ENCODE data around the gene IL17RD.

The IL17RD gene

GRCh38 chr3:57048728-57049127 is 116.4 kb downstream of the IL17RD start:
- TF ChIP-seq CTCF (IDR thresholded peaks at IDR 0.05; ENCODE audit: low read depth, low read length, poor library complexity, severe bottlenecking), result no peak
- TF ChIP-seq EZH2phosphoT487 (IDR thresholded peaks at IDR 0.05; ENCODE audit: borderline replicate concordance, low read length), result no peak
- H3K4me3 ChIP-seq (ENCODE audit: low read length), result no peak overlapping the region
- no peak overlapping the region for H3K27ac ChIP-seq (ENCODE audit: low read depth, low read length)
- H3K36me3 ChIP-seq (ENCODE audit: control insufficient read depth, low read length), result no peaks in the 10 kb centered on the region
- H3K4me1 ChIP-seq (ENCODE audit: control insufficient read depth, low read length), result peaks cover 12% of the 10 kb centered on the region
- no peaks in the 10 kb centered on the region for H3F3A ChIP-seq (ENCODE audit: control insufficient read depth, insufficient read depth)
- H4K20me1 ChIP-seq (ENCODE audit: control insufficient read depth, insufficient read depth, low read depth, low read length), result no peaks in the 10 kb centered on the region
- H3K4me2 ChIP-seq (ENCODE audit: low read length), result peak overlapping the region; percentile 18
- no peaks in the 10 kb centered on the region for H3K9me2 ChIP-seq (replicated peaks; ENCODE audit: control insufficient read depth, low read length)
- no peaks in the 10 kb centered on the region for H3K9me3 ChIP-seq (ENCODE audit: control insufficient read depth, insufficient read depth, low read length)
- H3K79me2 ChIP-seq (ENCODE audit: control insufficient read depth, low read length), result no peaks in the 10 kb centered on the region
- H3K27me3 ChIP-seq (ENCODE audit: control insufficient read depth, low read length), result peaks cover 9% of the 10 kb centered on the region

GRCh38 chr3:57048052-57048671 is 117.0 kb downstream of the IL17RD start:
- H3K9me3 ChIP-seq (ENCODE audit: control insufficient read depth, insufficient read depth, low read length), result no peaks in the 10 kb centered on the region
- peaks cover 9% of the 10 kb centered on the region for H3K27me3 ChIP-seq (ENCODE audit: control insufficient read depth, low read length)
- peak overlapping the region; percentile 18 for H3K4me2 ChIP-seq (ENCODE audit: low read length)
- no peaks in the 10 kb centered on the region for H3K9me2 ChIP-seq (replicated peaks; ENCODE audit: control insufficient read depth, low read length)
- H3K36me3 ChIP-seq (ENCODE audit: control insufficient read depth, low read length), result no peaks in the 10 kb centered on the region
- H3K4me3 ChIP-seq (ENCODE audit: low read length), result no peak overlapping the region
- no peaks in the 10 kb centered on the region for H4K20me1 ChIP-seq (ENCODE audit: control insufficient read depth, insufficient read depth, low read depth, low read length)
- TF ChIP-seq EZH2phosphoT487 (IDR thresholded peaks at IDR 0.05; ENCODE audit: borderline replicate concordance, low read length) (no peak), CTCF (IDR thresholded peaks at IDR 0.05; ENCODE audit: low read depth, low read length, poor library complexity, severe bottlenecking) (no peak)
- no peaks in the 10 kb centered on the region for H3K79me2 ChIP-seq (ENCODE audit: control insufficient read depth, low read length)
- peaks cover 12% of the 10 kb centered on the region for H3K4me1 ChIP-seq (ENCODE audit: control insufficient read depth, low read length)
- no peak overlapping the region for H3K27ac ChIP-seq (ENCODE audit: low read depth, low read length)
- H3F3A ChIP-seq (ENCODE audit: control insufficient read depth, insufficient read depth), result no peaks in the 10 kb centered on the region

GRCh38 chr3:57046101-57046765 is 118.9 kb downstream of the IL17RD start:
- no peak for TF ChIP-seq CTCF (IDR thresholded peaks at IDR 0.05; ENCODE audit: low read depth, low read length, poor library complexity, severe bottlenecking)
- no peak for TF ChIP-seq EZH2phosphoT487 (IDR thresholded peaks at IDR 0.05; ENCODE audit: borderline replicate concordance, low read length)
- no peaks in the 10 kb centered on the region for H3K79me2 ChIP-seq (ENCODE audit: control insufficient read depth, low read length)
- no peak overlapping the region for H3K27ac ChIP-seq (ENCODE audit: low read depth, low read length)
- no peaks in the 10 kb centered on the region for H3F3A ChIP-seq (ENCODE audit: control insufficient read depth, insufficient read depth)
- peaks cover 12% of the 10 kb centered on the region for H3K4me1 ChIP-seq (ENCODE audit: control insufficient read depth, low read length)
- H3K27me3 ChIP-seq (ENCODE audit: control insufficient read depth, low read length), result peaks cover 9% of the 10 kb centered on the region
- no peaks in the 10 kb centered on the region for H3K9me3 ChIP-seq (ENCODE audit: control insufficient read depth, insufficient read depth, low read length)
- no peak overlapping the region for H3K4me3 ChIP-seq (ENCODE audit: low read length)
- H3K36me3 ChIP-seq (ENCODE audit: control insufficient read depth, low read length), result no peaks in the 10 kb centered on the region
- no peaks in the 10 kb centered on the region for H4K20me1 ChIP-seq (ENCODE audit: control insufficient read depth, insufficient read depth, low read depth, low read length)
- no peak overlapping the region for H3K4me2 ChIP-seq (ENCODE audit: low read length)
- no peaks in the 10 kb centered on the region for H3K9me2 ChIP-seq (replicated peaks; ENCODE audit: control insufficient read depth, low read length)
